Amniotic epithelial cell (primary cell): ENCODE data around the gene RPL7A.
A peak's percentile ranks its signal among the peaks of the same experiment; 100 is the strongest.
"Not testable (repeated sequence)": the region's sequence is repeated elsewhere in the genome, so short reads cannot be mapped to it uniquely, and the experiment has no call there.

ENCODE experiments used
- DNase-seq: peaks from one replicate; pipeline ENCODE4 v3.0.0-alpha.2; 2010; ENCODE audit warnings: low read depth

RPL7A gene

DNA sequence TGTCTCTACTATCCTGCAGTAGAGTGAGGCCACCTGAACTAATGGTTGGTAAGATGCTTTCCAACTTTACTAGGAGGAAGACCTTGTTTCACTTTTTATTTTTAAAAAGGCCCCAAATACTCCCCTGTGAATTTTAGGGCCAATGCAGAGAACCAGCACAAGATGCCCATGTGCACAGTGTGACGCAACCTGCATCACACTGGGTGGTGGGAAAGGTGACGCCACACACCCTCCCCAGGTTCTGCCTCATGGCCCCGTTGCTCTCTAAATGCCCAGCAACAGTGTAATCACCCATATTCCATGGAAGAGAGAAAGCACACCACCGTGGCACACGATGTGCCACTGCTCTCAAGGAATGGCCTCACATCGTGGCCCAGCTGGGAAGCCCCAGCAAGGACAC lies 21.4 kb downstream of the RPL7A start:
- DNase-seq: no peak

DNA sequence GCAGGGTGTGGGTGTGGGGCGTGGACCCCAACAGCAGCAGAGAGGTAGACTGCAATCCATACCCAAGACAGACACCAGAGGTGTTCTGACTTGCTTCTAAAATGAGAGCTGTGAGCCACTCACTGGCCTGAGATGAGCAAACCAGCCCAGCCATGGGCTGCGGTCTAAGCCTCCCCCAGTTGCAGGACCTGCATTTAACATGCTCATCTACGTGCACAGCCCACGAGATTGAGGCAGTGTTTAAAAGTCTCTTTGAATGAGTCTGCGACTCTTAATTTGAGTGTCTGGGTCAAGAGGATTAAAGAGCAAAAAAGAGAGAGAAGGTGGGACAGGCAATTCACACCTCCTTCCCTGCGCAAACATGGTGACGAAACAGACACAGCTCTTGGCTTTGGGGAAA lies 21.9 kb downstream of the RPL7A start:
- no peak for DNase-seq

DNA sequence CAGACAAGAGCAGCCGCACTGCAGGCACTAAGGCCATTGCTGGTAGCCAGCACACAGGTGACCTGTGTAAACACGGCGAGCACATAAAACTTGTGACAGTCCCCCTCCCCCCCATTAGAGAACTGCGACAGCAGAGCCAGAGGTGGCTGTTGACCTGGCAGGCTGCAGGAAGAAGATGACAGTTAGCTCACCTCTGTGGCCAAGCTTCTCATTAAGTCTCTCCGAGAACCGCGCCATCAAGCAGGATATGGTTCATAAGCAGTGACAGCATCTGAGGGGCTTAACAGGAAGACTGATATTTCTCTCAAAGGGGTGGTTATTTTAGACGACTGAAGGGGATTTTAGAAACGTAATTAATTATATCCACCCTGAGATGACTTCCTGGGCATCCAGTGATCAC lies 22.7 kb downstream of the RPL7A start:
- no peak for DNase-seq

DNA sequence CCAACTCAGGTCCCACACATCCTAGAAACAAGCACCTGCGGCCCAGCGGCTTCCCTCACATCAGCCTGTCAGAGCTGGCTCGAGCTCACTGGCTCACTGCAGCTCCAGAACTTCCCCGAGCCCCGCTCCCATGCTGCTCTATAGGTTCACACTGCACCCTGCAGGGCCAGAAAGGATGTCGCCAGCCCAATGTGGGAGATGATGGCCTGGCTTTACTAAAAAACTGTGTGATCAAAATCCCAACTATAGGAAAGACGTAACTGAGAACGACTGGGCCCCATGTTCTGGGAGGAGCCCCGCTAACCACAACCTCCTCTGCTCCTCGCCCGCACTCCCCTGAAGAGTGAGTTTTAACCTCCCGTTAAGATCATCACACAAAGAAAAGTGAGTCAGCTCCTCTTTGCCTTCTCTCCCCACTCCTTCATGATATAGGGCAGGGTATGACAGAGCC lies 23.3 kb downstream of the RPL7A start:
- DNase-seq: peak; percentile 77

DNA sequence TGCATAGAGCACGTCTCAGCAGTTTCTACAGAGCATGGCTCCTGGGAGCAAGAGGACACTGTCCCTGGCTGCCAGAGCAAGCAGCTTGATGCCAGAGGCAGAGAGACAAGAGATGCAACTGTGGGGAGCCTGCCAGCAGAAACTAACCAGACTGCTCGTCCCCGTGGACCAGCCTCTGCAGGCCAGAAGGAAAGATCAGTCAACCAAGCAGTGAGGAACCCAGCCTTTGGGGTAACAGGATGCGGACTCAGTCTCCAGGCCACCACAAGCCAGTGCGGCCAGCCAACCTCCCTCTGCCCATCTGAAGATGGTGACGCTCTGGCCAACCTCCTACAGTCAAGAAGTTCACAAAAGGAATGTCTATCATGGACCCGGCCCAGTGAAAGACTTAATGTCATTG lies 24.1 kb downstream of the RPL7A start:
- no peak for DNase-seq

DNA sequence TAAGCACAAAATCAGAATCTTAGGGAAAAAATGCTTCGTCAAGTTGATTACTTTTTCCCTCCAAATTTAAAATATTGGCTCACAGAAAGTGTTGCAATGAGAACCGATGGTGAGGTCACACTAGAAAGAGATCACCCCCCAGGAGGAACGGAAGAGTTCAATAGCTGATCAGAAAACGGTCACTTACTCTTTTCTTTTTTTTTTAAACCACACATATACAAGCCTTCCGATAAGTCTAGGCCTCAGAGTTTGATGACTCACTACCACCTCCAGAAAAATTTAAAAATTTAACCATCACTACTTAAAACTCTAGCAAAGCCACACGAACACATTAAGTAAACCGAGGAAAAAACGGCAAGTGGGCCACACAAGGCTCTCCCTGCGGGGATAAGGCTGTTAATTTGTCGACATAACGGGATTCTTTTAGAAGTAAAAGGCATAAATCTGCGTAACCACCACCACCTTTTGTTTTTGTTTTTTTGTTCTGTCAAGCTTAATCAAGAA lies 26.6 kb downstream of the RPL7A start:
- DNase-seq: peak; percentile 58

DNA sequence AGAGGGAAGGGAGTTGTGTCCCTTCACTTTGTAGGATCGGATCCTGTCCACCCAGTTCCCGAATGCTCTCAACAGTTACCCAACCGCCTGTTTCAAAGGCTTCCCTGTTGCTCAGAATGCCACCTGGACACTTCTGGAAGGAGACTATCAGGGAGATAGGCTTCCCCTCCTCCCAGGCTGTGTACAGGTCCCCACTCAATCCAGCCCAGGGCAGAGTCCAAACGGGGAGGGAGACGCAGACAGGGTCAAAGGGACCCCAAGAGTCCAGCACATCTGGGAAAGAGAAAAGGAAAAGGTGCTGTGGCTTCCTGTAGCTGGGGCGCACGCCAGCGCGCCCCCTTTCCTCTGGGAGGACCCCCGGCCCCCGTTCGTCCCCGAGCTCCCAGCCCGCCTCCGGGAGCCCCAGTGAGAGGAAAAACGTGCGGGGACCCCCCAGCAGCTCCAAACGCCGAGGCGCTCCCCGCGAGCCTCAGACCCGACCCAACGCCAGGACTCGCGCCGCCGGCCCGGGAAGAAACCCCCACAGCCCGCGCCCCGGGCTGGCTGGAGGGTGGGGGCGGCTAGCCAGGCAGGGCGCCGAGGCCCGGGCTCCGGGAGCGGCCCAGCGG lies 27.2 kb downstream of the RPL7A start:
- DNase-seq: peak; percentile 51

DNA sequence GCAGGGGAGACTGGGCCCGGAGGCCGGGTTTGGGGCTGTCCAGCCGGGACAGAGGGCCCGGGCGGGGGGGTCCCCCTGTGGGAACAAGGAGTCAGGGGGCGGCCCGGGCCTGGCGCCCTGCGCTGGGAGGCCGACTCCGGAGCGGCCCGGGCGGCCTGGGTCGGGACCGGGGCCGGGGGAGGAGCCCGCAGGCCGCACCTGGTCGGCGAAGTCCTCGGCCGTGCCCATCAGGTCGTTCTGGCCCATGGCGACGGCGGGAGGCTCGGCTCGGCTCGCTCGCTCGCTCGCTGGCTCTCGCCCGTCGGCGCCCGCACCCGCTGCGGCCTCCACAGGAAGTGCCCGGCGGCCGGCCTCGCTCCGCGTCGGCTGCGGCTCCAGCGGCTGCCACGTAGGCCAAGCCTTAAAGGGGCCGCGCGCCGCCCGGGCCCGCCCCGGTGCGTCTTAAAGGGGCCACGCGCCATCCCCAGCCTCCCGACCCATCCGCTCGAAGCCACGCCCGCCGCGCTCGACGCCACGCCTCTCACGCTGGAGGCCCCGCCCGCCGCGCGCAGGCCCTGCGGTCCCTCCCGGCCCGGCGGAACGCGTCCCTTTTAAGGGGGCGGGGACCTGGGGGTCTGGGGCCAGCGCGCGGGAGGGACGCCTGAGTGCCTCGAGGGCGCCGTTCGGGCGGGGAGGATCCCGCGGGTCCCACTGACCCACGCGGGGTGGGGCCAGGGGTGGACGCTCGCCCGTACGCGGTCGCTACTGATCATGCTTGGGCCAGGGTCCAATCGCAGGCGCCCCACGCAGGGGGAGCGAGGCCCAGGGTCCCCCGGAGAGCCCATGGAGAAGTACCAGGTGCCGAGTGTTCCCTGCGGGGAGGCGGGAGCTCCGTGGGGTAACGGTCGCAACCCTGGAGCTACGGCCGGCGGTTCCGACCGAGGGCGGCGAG lies 28.0 kb downstream of the RPL7A start, which contains the start of the genes STKLD1 and SURF4:
STKLD1 (plus strand) TSS at position 643 of the 931 bp plus-strand sequence; CDS start at position 751, 108 bp downstream.
SURF4 (minus strand) TSS at position 337 of the 931 bp plus-strand sequence; CDS start at position 246, 91 bp downstream.
- peak; percentile 94 for DNase-seq

DNA sequence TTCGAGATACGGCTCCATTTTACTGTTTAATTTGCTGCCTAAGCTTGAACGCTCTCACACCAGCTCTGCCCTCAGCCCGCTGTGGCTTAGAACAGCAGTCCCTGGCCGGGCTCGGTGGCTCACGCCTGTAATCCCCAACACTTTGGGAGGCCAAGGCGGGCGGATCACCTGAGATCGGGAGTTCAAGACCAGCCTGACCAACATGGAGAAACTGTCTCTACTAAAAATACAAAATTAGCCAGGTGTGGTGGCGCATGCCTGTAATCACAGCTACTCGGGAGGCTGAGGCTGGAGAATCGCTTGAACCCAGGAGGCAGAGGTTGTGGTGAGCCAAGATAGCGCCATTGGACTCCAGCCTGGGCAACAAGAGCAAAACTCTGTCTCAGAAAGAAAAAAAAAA lies 29.3 kb downstream of the RPL7A start:
- not testable (repeated sequence) for DNase-seq

DNA sequence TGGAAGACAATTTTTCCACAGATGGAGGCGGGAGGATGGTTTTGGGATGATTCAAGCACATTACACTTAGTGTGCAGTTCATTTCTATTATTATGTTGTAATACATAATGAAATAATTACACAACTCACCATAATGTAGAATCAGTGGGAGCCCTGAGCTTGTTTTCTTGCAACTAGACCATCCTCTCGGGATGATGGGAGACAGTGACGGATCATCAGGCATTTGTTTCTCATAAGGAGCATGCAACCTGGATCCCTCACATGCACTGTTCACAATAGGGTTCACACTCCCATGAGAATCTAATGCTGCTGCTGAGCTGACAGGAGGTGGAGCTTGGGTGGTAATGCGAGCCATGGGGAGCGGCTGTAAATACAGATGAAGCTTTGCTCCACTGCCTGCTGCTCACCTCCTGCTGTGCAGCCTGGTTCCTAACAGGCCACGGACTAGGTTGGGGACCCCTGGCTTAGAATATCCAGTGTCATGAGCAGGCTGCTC lies 29.8 kb downstream of the RPL7A start:
- DNase-seq: peak; percentile 81

DNA sequence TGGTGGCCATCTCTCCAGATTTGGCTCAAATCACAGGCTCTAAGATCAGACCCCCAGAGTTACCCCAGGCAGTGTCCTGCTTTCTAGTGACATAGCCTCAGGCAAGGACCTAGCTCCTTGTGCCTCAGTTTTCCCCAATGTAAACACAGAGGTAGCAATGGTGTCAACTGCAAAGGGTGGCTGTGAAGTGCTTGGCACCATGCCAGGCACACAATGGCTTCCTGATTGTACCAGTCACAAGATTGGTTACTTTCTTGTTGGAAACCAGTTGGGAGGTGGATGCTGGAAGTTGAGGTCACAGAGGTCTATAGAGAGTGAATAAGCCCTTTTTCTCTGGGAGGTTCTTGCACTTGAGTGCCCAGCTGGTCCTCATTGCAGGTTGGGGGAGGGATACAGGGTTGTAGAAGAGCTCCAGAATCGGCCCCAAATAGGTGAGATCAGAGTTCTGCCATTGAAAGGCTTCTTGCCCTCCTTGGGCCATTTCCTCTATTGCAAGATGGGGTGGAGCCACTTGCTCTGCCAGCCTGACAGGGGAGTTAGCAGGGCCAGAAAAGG lies 30.5 kb downstream of the RPL7A start:
- no peak for DNase-seq

DNA sequence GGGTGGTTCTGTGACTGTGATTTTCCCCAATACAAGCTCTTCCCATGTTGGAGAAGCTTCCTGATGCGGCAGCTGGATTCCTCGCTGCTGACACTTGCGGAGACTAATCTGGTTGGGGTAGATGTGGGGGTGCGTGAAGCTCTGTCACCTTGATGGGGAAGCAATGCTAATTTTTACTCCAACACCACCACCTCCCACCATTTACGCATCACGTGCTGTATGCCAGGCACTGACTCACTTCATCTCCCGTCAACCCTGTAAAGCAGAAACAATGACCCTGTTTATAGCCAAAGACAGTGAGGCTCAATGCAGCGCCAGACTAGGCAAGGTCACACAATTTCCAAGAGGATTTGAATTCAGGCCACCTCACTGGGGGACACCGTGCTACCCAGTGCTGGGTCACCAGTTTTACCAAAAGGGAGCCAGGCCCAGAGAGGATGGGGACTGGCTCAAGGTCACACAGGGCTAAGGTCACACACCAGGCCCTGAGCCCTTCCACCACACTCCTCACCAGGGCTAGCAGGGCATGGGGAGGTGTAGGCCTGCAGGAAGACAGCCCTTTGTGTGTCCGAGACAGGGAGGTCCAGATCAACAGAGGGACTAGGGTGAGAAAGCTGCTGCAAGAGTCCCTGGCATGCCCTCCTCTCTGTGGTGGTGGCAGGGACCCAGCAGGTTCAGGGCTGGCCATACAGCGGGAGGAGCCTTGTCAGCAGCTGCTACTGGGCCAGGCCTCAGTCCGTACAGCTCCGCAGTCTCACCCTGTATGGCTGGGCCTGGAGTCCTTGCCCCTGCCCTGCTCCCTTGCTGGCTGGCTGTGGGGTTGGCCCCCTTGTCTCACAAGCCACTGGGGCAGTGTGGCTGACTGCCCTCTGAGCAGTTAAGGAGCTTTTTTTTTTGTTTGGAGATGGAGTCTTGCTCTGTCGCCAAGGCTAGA lies 31.4 kb downstream of the RPL7A start:
- DNase-seq: no peak

DNA sequence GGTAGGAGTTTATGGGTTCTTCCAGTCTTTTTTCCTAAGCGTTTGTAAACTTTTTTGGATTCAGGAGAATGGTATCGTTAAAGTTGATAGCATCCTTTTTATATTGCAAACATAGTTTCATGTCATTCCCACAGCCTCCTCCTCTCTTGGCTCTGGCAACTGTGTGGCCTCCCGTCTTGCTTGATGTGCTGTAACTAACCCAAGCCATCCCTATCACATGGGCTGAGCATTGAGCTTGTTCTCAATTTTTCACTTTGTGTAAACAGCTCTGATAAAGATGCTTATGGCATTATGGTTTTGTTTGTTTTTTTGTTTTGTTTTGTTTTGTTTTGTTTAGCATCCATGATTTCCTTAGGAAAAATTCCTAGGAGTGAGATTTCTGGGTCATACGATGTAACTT lies 32.7 kb downstream of the RPL7A start:
- DNase-seq: no peak

DNA sequence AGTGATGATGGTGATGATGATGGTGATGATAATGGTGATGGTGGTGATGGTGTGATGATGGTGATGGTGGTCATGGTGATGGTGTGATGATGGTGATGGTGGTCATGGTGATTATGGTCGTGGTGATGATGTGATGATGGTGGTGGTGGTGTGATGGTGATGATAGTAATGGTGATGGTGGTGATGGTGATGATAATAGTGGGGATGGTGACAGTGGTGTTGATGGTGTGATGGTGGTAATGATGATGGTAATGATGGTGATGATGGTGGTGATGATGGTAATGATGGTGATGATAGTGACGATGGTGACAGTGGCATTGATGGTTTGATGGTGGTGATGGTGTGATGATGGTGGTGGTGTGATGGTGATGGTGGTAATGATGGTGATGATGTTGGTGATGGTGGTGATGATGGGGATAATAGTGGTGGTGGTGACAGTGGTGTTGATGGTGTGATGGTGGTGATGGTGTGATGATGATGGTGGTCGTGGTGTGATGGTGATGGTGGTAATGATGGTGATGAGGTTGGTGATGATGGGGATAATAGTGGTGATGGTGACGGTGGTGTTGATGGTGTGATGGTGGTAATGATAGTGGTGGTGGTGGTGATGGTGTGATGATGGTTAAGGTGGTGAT lies 34.6 kb downstream of the RPL7A start:
- DNase-seq: no peak

DNA sequence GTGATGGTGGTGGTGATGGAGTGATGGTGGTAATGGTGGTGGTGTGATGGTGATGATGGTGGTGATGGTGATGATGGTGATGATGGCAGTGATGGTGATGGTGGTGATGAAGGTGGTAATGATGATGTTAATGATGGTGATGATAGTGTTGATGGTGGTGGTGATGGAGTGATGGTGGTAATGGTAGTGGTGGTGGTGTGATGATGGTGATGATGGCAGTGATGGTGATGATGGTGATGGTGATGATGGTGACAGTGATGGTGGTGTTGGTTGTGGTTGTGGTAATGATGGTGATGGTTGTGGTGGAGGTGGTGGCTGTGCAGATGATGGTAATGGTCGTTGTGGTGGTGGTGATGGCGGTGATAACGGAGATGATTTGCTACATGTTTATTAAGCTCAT lies 35.4 kb downstream of the RPL7A start:
- no peak for DNase-seq

DNA sequence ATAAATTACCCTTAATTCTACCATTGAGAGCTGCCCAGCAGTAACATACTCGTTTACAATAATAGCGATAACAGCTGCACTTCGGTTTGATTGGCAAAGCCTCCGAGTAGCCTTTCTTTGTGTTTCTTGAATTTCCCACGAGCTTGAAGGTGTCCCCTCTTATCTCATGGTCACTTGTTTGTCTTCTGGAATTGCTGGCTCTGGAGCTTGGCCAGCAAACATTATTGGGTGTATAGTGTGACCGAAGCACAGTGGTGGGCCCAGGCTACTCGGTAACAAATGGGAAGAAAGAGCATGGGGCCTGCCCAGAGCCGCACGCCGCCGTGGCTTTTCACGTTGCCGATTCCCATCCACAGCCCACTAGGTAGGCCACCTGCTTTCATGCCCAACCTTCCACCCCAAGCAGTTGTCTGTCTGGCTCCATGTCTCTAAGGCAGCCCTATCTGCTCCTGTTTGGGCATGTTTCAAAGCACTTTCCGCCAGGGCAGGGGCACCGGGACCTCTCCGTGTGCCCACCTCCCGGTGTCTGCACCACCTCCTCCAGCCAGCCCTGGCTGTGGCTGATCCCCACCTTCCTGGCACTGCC lies 36.8 kb downstream of the RPL7A start:
- no peak for DNase-seq

DNA sequence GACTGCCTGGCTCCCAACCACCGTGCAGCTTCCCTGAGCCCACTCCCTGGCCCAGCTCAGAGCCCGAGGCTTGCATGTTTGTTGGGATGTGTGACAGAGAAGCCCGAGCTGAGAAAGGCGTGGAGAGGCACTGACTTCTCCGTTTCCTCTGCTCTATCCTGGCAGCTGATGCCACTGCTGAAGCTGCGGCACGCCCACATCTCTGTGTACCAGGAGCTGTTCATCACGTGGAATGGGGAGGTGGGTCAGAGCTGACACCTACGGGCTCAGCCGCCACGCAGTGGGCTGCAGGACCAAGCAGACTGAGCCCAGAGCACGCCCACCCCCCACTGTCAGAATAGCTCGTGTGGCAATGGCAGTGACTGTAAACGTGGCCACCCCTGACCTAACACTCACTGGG lies 37.4 kb downstream of the RPL7A start:
- DNase-seq: no peak

DNA sequence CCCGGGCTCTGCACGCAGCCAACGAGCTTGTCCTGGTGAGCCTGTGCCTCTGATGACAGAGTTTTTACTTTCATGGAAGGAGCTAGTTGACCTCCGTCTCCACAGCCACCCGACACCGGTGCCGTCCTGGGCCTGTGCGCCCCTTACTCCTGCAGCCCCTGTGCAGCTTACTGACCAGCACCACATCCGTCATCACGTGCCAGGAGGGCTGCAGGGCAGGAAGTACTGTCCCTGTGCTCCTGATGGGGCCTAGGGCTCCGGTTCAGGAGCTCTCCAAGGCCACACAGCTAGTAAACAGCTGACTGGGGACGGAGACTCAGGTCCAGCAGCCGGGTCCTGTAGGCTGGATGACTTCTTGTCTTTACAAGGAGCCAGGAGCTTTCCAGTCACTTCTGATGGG lies 38.3 kb downstream of the RPL7A start:
- no peak for DNase-seq

DNA sequence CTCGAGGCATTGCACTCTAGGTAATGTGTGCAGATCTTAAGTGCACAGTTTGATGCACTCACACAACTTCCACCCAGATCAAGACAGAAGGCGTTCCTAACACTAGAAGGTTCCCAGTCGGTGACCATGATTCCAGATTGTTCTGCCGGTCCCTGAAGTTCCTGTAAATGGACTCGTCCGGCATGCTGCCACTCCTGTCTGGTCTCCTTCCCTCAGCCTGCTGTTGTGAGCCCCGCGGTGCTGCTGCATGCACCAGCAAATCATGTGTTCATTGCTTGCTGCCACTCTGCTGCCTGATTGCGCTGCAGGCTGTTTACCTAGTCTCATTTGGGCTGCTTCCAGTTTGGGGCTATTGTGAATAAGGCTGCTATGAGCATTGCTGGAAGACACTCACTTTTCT lies 39.7 kb downstream of the RPL7A start:
- DNase-seq: no peak

DNA sequence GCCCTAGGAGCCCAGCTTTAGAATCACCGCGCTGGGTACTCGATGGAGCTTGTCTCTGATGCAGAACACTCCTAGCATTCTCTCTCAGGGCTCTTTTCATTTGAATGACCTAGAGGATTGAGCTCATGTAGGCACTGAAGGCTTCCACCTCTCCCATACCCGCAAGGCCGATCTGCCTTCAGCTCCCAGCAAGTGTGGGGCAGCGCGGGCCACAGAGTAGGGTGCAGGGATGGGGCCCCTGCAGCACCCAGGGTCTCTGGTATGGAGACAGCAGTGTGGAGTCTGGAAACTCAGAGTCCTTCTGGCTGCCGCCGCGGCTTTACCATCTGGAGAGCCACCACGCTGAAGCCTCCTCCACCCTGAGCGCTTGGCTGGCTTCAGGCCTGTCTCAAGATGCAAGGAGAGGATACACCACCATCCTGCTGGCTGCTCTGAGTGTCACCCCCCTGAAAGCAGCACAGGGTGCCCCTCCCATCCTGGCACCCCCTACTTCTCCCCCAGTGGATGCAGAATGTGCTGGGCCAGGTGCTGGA lies 41.1 kb downstream of the RPL7A start:
- DNase-seq: no peak
